Tibial nerve (tissue), 4 donors: ENCODE results near the gene FNDC3B.

ENCODE experiments used
- EP300 ChIP-seq, 2 donors: sonication (generic); formaldehyde crosslinking; IDR thresholded peaks; one replicate each; pipeline ENCODE4 v1.6.1; 2017; ENCODE audit warnings: antibody characterized with exemption in 2 of 2, mild to moderate bottlenecking in 1 of 2
- POLR2A ChIP-seq, 2 donors: fragments of 450-650 bp; IDR thresholded peaks; one replicate each; pipeline ENCODE4 v1.6.1; 2017; ENCODE audit warnings: antibody characterized with exemption in 2 of 2, mild to moderate bottlenecking in 2 of 2, moderate library complexity in 2 of 2
- TF ChIP-seq, protein P1 (sequence below), 5 experiments: fragments of 200-600 bp in 3 of 5; fragments of 450-650 bp in 2 of 5; sonication (generic) in 3 of 5; IDR thresholded peaks; one replicate each; pipeline ENCODE4 v1.5.1; 2016 to 2019; ENCODE audit warnings: antibody characterized with exemption in 5 of 5, mild to moderate bottlenecking in 3 of 5, moderate library complexity in 2 of 5

DNA sequence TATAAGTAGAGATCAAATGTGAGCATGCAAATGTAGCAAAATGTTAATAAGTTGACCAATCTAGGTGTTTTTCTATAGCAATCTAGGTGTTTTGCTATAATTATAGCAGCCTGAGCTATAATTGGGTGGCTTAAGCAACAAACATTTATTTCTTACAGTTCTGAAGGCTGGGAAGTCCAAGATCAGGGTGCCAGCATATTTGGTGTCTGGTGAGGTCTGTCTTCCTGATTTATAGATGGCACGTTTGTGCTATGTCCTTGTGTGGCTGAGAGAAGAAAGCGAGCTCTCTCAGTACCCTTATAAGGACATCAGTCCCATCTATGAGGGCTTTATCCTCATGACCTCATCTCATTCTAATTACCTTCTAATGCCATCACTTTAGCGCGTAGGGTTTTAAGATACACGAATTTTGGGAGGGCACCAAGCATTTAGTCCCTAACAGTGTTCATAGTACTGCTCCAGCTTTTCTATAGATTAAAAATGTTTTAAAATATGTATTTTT lies 237.8 kb downstream of the FNDC3B start:
- TF ChIP-seq, protein P1, sequence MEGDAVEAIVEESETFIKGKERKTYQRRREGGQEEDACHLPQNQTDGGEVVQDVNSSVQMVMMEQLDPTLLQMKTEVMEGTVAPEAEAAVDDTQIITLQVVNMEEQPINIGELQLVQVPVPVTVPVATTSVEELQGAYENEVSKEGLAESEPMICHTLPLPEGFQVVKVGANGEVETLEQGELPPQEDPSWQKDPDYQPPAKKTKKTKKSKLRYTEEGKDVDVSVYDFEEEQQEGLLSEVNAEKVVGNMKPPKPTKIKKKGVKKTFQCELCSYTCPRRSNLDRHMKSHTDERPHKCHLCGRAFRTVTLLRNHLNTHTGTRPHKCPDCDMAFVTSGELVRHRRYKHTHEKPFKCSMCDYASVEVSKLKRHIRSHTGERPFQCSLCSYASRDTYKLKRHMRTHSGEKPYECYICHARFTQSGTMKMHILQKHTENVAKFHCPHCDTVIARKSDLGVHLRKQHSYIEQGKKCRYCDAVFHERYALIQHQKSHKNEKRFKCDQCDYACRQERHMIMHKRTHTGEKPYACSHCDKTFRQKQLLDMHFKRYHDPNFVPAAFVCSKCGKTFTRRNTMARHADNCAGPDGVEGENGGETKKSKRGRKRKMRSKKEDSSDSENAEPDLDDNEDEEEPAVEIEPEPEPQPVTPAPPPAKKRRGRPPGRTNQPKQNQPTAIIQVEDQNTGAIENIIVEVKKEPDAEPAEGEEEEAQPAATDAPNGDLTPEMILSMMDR (IDR thresholded peaks at IDR 0.05), result no peak
- no peak for TF ChIP-seq EP300 (IDR thresholded peaks at IDR 0.05)
- no peak for TF ChIP-seq POLR2A (IDR thresholded peaks at IDR 0.05)
